ENCODE results near the gene EYA4.

The EYA4 gene

DNA sequence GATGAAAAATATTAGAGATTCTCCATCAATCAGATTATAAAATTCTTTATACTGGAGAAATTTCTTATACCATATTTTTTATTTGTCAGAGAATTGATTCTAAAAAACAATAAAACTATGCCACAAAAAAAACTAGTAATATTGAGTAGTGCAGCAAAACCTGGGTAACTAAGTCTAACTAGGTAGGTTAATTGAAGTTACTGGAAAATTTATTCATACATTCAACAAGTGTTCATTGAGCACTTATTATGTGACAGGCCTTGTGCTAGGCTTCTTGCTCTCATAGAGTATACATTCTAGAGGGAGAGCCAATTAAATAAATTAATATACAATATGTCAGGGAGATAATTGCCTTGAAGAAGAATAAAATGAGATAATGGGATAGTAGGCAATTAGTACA lies 189.4 kb downstream of the EYA4 start:
- no peak overlapping the region for H2BK120ac ChIP-seq (ENCODE audit: low read depth, low read length)

DNA sequence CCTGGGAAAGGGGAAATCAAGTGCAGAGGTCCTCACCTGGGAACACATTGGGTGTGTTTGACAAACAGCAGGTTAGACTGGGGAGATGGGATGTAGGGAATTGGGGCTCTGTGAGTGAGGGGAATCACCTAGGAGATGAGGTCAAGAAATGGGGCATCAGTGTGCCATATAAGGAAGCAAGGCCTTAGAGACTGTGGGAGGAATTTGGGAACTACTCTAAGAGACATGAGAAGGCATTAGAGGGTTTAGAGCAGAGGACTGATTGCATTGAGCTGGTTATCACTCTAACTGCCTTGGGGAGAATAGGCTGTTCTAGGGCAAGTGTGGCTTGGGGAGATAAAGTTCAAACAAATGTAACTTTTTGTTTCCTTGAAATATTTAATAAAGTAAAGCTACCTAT lies 189.9 kb downstream of the EYA4 start:
- H4K8ac ChIP-seq (ENCODE audit: low read depth, low read length): no peak overlapping the region
- peak overlapping the region; percentile 10 for H3K27ac ChIP-seq (replicated peaks; ENCODE audit: low read length)

More for the DNA sequence above, 189.4 kb downstream of the EYA4 start:
- no peak overlapping the region for H3K14ac ChIP-seq (ENCODE audit: low read length)
- no peak overlapping the region for H2AK5ac ChIP-seq (ENCODE audit: low read depth, low read length)
- no peak overlapping the region for H2AFZ ChIP-seq (ENCODE audit: low read length)
- H2BK12ac ChIP-seq (ENCODE audit: low read length): no peak overlapping the region
- H3K4me2 ChIP-seq (ENCODE audit: insufficient read depth, low read length, poor library complexity, severe bottlenecking): no peak overlapping the region
- no peak for DNase-seq (ENCODE audit: low spot score)
- H3K9me3 ChIP-seq (replicated peaks in 1 of 2; ENCODE audit: control insufficient read depth in 2 of 2, insufficient read depth in 1 of 2, low read depth in 1 of 2, low read length in 2 of 2): no peaks in the 10 kb centered on the region
- no peak overlapping the region for H3K9ac ChIP-seq (ENCODE audit: low read depth, low read length, poor library complexity)
- H3K79me1 ChIP-seq (ENCODE audit: low read depth, low read length): no peaks in the 10 kb centered on the region
- H2BK15ac ChIP-seq (ENCODE audit: low read length): no peak overlapping the region
- H2BK5ac ChIP-seq (ENCODE audit: low read length): no peak overlapping the region
- H3K4me3 ChIP-seq (ENCODE audit: low read length in 2 of 2): no peak overlapping the region
- no peak overlapping the region for H3K27ac ChIP-seq (replicated peaks; ENCODE audit: low read length)
- H3K27me3 ChIP-seq (ENCODE audit: control insufficient read depth in 3 of 3, insufficient read depth in 3 of 3, low read depth in 1 of 3, low read length in 3 of 3): no peaks in the 10 kb centered on the region
- no peak overlapping the region for H4K8ac ChIP-seq (ENCODE audit: low read depth, low read length)
- H3K36me3 ChIP-seq (replicated peaks in 1 of 2; ENCODE audit: control insufficient read depth in 2 of 2, insufficient read depth in 2 of 2, low read length in 2 of 2): no peaks in the 10 kb centered on the region
- H3K4ac ChIP-seq (ENCODE audit: low read length): no peak overlapping the region
- no peak overlapping the region for H3K23ac ChIP-seq (ENCODE audit: low read depth, low read length, poor library complexity)
- H3K18ac ChIP-seq (ENCODE audit: low read length): no peak overlapping the region
- H3K4me1 ChIP-seq (ENCODE audit: control insufficient read depth in 2 of 2, insufficient read depth in 1 of 2, low read depth in 1 of 2, low read length in 2 of 2): peaks cover 3 to 10% of the 10 kb centered on the region in 2 donors
- no peak overlapping the region for H4K91ac ChIP-seq (ENCODE audit: low read depth, low read length, poor library complexity)

DNA sequence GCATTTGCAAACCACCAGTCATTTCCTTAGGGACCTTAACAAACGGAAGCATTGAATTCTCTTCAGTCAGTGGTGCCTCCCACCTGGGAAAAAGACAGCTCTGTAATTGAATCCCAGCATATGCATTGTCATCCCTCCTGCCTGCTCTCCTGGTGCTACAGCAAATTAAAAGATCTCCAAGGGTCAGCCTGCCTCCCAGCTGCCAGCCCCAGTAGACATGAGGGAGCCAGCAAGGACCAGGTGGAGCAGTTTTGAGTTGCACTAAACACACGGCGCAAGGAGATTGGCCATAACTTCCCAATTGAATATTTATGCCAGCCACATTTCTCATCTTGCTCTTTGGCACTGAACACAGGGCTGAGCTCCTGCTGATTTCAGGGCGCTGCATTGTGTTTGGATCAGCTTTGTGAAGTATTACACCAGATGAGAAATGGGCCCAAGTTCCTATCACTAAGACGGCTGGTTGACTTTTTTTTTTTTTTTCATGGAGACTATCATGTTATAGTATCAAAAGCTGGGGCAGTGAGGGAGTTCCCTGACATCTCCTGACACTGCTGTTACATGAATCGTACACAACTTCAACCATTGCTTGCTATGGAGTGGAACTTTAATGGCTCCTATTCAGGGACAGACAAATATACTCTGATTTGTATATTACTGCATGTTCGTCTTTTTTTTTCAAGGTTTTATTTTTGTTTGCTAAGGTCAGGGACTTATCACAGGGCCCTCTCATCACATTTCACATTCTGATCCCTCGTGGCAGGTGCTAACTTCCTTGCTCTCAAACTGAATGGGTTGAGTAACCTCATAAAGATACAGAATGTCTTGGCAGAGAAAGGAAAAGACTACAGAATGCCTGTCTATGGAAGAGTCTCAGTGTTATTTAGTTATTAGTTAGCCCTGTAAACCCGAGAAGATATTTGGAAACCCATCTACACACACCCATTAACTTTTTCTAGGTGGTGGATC lies 191.1 kb downstream of the EYA4 start:
- peaks cover 3 to 10% of the 10 kb centered on the region in 2 donors for H3K4me1 ChIP-seq (ENCODE audit: control insufficient read depth in 2 of 2, insufficient read depth in 1 of 2, low read depth in 1 of 2, low read length in 2 of 2)
- no peaks in the 10 kb centered on the region for H3K27me3 ChIP-seq (ENCODE audit: control insufficient read depth in 3 of 3, insufficient read depth in 3 of 3, low read depth in 1 of 3, low read length in 3 of 3)
- H2BK5ac ChIP-seq (ENCODE audit: low read length): no peak overlapping the region
- no peak overlapping the region for H3K4me2 ChIP-seq (ENCODE audit: insufficient read depth, low read length, poor library complexity, severe bottlenecking)
- no peak overlapping the region for H3K23ac ChIP-seq (ENCODE audit: low read depth, low read length, poor library complexity)
- H2BK120ac ChIP-seq (ENCODE audit: low read depth, low read length): no peak overlapping the region
- peak overlapping the region; percentile 35 for H3K27ac ChIP-seq (replicated peaks; ENCODE audit: low read length)
- H2BK12ac ChIP-seq (ENCODE audit: low read length): no peak overlapping the region
- no peak overlapping the region for H4K91ac ChIP-seq (ENCODE audit: low read depth, low read length, poor library complexity)
- H2AK5ac ChIP-seq (ENCODE audit: low read depth, low read length): no peak overlapping the region
- no peak overlapping the region for H3K14ac ChIP-seq (ENCODE audit: low read length)
- DNase-seq (ENCODE audit: low spot score): no peak
- H3K9me3 ChIP-seq (replicated peaks in 1 of 2; ENCODE audit: control insufficient read depth in 2 of 2, insufficient read depth in 1 of 2, low read depth in 1 of 2, low read length in 2 of 2): no peaks in the 10 kb centered on the region
- no peaks in the 10 kb centered on the region for H3K36me3 ChIP-seq (replicated peaks in 1 of 2; ENCODE audit: control insufficient read depth in 2 of 2, insufficient read depth in 2 of 2, low read length in 2 of 2)
- no peak overlapping the region for H3K4me3 ChIP-seq (ENCODE audit: low read length in 2 of 2)
- no peaks in the 10 kb centered on the region for H3K79me1 ChIP-seq (ENCODE audit: low read depth, low read length)
- H4K8ac ChIP-seq (ENCODE audit: low read depth, low read length): no peak overlapping the region
- no peak overlapping the region for H3K4ac ChIP-seq (ENCODE audit: low read length)
- WGBS, 2 donors (ENCODE audit: extremely low coverage in 2 of 2, insufficient read length in 2 of 2, insufficient replicate concordance in 1 of 2): no CpG with 5 or more reads among the region's 9 CpGs
- no peak overlapping the region for H2BK15ac ChIP-seq (ENCODE audit: low read length)
- no peak overlapping the region for H3K18ac ChIP-seq (ENCODE audit: low read length)
- H2AFZ ChIP-seq (ENCODE audit: low read length): peak overlapping the region; percentile 55
- no peak overlapping the region for H3K9ac ChIP-seq (ENCODE audit: low read depth, low read length, poor library complexity)

More for the DNA sequence above, 189.9 kb downstream of the EYA4 start:
- Histone ChIP-seq H3K27me3 (ENCODE audit: control insufficient read depth in 3 of 3, insufficient read depth in 3 of 3, low read depth in 1 of 3, low read length in 3 of 3) (no peaks in the 10 kb centered on the region), H2AK5ac (ENCODE audit: low read depth, low read length) (no peak overlapping the region), H3K4me3 (ENCODE audit: low read length in 2 of 2) (no peak overlapping the region), H2BK120ac (ENCODE audit: low read depth, low read length) (no peak overlapping the region), H3K23ac (ENCODE audit: low read depth, low read length, poor library complexity) (no peak overlapping the region), H3K9me3 (replicated peaks in 1 of 2; ENCODE audit: control insufficient read depth in 2 of 2, insufficient read depth in 1 of 2, low read depth in 1 of 2, low read length in 2 of 2) (no peaks in the 10 kb centered on the region), H3K14ac (ENCODE audit: low read length) (no peak overlapping the region), H2BK5ac (ENCODE audit: low read length) (no peak overlapping the region), H3K4me1 (ENCODE audit: control insufficient read depth in 2 of 2, insufficient read depth in 1 of 2, low read depth in 1 of 2, low read length in 2 of 2) (peaks cover 3 to 10% of the 10 kb centered on the region in 2 donors), H2BK12ac (ENCODE audit: low read length) (no peak overlapping the region), H2AFZ (ENCODE audit: low read length) (no peak overlapping the region), H3K4ac (ENCODE audit: low read length) (no peak overlapping the region), H2BK15ac (ENCODE audit: low read length) (no peak overlapping the region), H4K91ac (ENCODE audit: low read depth, low read length, poor library complexity) (no peak overlapping the region), H3K9ac (ENCODE audit: low read depth, low read length, poor library complexity) (no peak overlapping the region), H3K36me3 (replicated peaks in 1 of 2; ENCODE audit: control insufficient read depth in 2 of 2, insufficient read depth in 2 of 2, low read length in 2 of 2) (no peaks in the 10 kb centered on the region), H3K4me2 (ENCODE audit: insufficient read depth, low read length, poor library complexity, severe bottlenecking) (no peak overlapping the region), H3K79me1 (ENCODE audit: low read depth, low read length) (no peaks in the 10 kb centered on the region), H3K18ac (ENCODE audit: low read length) (no peak overlapping the region)
- no peak for DNase-seq (ENCODE audit: low spot score)

DNA sequence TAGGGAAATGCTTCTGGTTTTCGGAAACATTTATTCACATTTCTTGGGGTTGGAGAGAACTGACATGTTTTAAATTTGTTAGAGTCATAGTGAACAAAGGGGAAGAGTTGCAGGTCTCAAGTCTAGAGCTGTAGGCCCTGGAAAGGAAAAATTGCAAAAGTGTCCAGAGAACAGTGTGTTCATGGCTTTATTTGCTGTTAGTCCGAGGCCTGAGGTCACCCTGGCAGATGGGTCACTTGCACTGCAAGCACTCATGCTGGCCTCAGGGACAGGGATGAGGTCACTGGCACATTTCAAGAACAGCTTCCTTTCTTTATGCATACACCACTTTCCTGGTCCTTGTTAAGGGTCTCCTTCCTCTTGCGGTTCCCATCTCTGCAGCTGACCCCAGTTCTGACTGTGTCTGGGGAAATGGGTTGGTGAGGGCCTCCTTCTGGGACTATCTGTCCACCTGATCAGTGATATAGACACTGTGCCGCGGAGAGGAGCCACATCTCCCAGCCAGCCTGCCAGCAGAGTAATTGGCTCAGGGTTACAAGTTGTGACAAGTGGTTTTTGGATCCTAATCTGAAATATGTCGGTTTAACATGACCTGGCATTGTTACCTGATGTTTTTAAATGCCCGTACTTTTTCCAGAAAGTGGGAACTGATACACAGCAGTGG lies 194.0 kb downstream of the EYA4 start:
- Histone ChIP-seq H2AK5ac (ENCODE audit: low read depth, low read length) (no peak overlapping the region), H2AFZ (ENCODE audit: low read length) (peak overlapping the region; percentile 16), H2BK5ac (ENCODE audit: low read length) (no peak overlapping the region), H3K4me1 (ENCODE audit: control insufficient read depth in 2 of 2, insufficient read depth in 1 of 2, low read depth in 1 of 2, low read length in 2 of 2) (peaks cover 3 to 10% of the 10 kb centered on the region in 2 donors), H3K9ac (ENCODE audit: low read depth, low read length, poor library complexity) (no peak overlapping the region), H2BK12ac (ENCODE audit: low read length) (no peak overlapping the region), H3K79me1 (ENCODE audit: low read depth, low read length) (no peaks in the 10 kb centered on the region), H3K14ac (ENCODE audit: low read length) (no peak overlapping the region), H3K36me3 (replicated peaks in 1 of 2; ENCODE audit: control insufficient read depth in 2 of 2, insufficient read depth in 2 of 2, low read length in 2 of 2) (no peaks in the 10 kb centered on the region), H3K23ac (ENCODE audit: low read depth, low read length, poor library complexity) (no peak overlapping the region), H3K4ac (ENCODE audit: low read length) (no peak overlapping the region), H3K27me3 (ENCODE audit: control insufficient read depth in 3 of 3, insufficient read depth in 3 of 3, low read depth in 1 of 3, low read length in 3 of 3) (no peaks in the 10 kb centered on the region), H3K4me3 (ENCODE audit: low read length in 2 of 2) (no peak overlapping the region), H3K27ac (replicated peaks; ENCODE audit: low read length) (no peak overlapping the region), H4K8ac (ENCODE audit: low read depth, low read length) (no peak overlapping the region), H3K9me3 (replicated peaks in 1 of 2; ENCODE audit: control insufficient read depth in 2 of 2, insufficient read depth in 1 of 2, low read depth in 1 of 2, low read length in 2 of 2) (no peaks in the 10 kb centered on the region), H4K91ac (ENCODE audit: low read depth, low read length, poor library complexity) (no peak overlapping the region), H3K18ac (ENCODE audit: low read length) (no peak overlapping the region), H2BK15ac (ENCODE audit: low read length) (no peak overlapping the region), H2BK120ac (ENCODE audit: low read depth, low read length) (no peak overlapping the region), H3K4me2 (ENCODE audit: insufficient read depth, low read length, poor library complexity, severe bottlenecking) (no peak overlapping the region)
- WGBS, 2 donors (ENCODE audit: extremely low coverage in 2 of 2, insufficient read length in 2 of 2, insufficient replicate concordance in 1 of 2): no CpG with 5 or more reads among the region's 7 CpGs
- no peak for DNase-seq (ENCODE audit: low spot score)
